Spleen (tissue), 7 donors: ENCODE data around the gene CNPY4.
A peak's percentile ranks its signal among the peaks of the same experiment; 100 is the strongest.

Experiments
- CTCF ChIP-seq, 11 experiments: fragments of 200-600 bp in 7 of 11; fragments of 450-650 bp in 4 of 11; sonication (generic) in 4 of 11; IDR thresholded peaks in 8 of 11; conservative IDR thresholded peaks in 3 of 11; 1 replicate in 7 of 11; 2 replicates in 4 of 11; pipeline versions ENCODE4 v1.4.0 to v1.8.0; 2016 to 2021; ENCODE audit warnings: antibody characterized with exemption in 11 of 11, inconsistent platforms in 4 of 11, mild to moderate bottlenecking in 1 of 11
- POLR2A ChIP-seq, 3 donors: fragments of 450-650 bp; IDR thresholded peaks; one replicate each; pipeline ENCODE4 v1.5.1; 2017; ENCODE audit warnings: antibody characterized with exemption in 3 of 3, mild to moderate bottlenecking in 1 of 3
- POLR2AphosphoS5 ChIP-seq, 3 donors: sonication (generic); formaldehyde crosslinking; IDR thresholded peaks; one replicate each; pipeline ENCODE4 v1.5.1; 2017; ENCODE audit warnings: antibody characterized with exemption in 3 of 3
- donor health status: DM: no; HTN: no; CAD: no; lungs with moderate emphysema.
- donor health status: DM: no; HTN: no; CAD: no.
- donor health status: DM: no; HTN: no; CAD: no.

GRCh38 chr7:100152404-100152803 is 33.0 kb downstream of the CNPY4 start:
- TF ChIP-seq CTCF (IDR thresholded peaks at IDR 0.05 in 8 of 11, conservative IDR thresholded peaks at IDR 0.05 in 3 of 11) (peak in 1 of 11 experiments; percentile 19), POLR2A (IDR thresholded peaks at IDR 0.05) (no peak), POLR2AphosphoS5 (IDR thresholded peaks at IDR 0.05) (peak in 1 of 3 donors; percentile 40)
